Activated B cell treated with CpG ODN at 0.5 μM for 24 hours (primary cell): ENCODE data around the gene WIPF3. TPM values are rescaled to one million over a fixed set of nuclear protein-coding genes. Genes with fewer than 3 reads are reported as not detected.

Experiments used
- ATAC-seq: fragments of 200-7000 bp; cut with Tn5 transposase; one replicate; pipeline ENCODE4 v1.10.0; 2021; ENCODE audit warnings: low read depth, mild to moderate bottlenecking, moderate library complexity
- CTCF ChIA-PET: fragments of 350-600 bp; sonication (Branson Sonifier 250); formaldehyde crosslinking; loops from one replicate; lab custom pipeline; 2021; ENCODE audit warnings: antibody characterized with exemption; lab: Charles Lee
- POLR2A ChIA-PET: fragments of 350-600 bp; sonication (Branson Sonifier 250); formaldehyde crosslinking; loops from one replicate; lab custom pipeline; 2021; ENCODE audit warnings: antibody characterized with exemption; lab: Charles Lee
- DNase-seq: peaks from one replicate; pipeline ENCODE4 v3.0.0; 2022
- H3K27ac Mint-ChIP-seq: one replicate; pipeline ENCODE4 v1.8.0; 2020; ENCODE audit warnings: mixed read lengths
- H3K27me3 Mint-ChIP-seq: one replicate; pipeline ENCODE4 v1.8.0; 2021; ENCODE audit warnings: mixed read lengths
- H3K36me3 Mint-ChIP-seq: one replicate; pipeline ENCODE4 v1.8.0; 2021; ENCODE audit warnings: low read depth, mixed read lengths
- H3K4me1 Mint-ChIP-seq: one replicate; pipeline ENCODE4 v1.8.0; 2021; ENCODE audit warnings: mixed read lengths
- H3K4me3 Mint-ChIP-seq: one replicate; pipeline ENCODE4 v1.8.0; 2020; ENCODE audit warnings: mild to moderate bottlenecking, mixed read lengths
- H3K9me3 Mint-ChIP-seq: one replicate; pipeline ENCODE4 v1.8.0; 2020; ENCODE audit warnings: mixed read lengths
- CTCF ChIP-seq: fragments of 200-600 bp; IDR thresholded peaks from one replicate; pipeline ENCODE4 v1.8.0; 2022; ENCODE audit warnings: antibody characterized with exemption, mild to moderate bottlenecking
- intact Hi-C: fragments of 100-400 bp; cut with micrococcal nuclease; formaldehyde crosslinking; loops from one replicate; pipeline ENCODE4 v1.15.1; 2024
- total RNA-seq: library from RNA; stranded (reverse); gene quantifications from 2 replicates; pipeline ENCODE4 v1.2.3, GENCODE V29; 2022

Gene WIPF3
- total RNA-seq, 1 donor from 2014 or later = not detected

GRCh38 chr7:29859104-29859503 lies 52.8 kb downstream of the WIPF3 start:
- no peaks in the 10 kb centered on the region for H3K9me3 Mint-ChIP-seq
- DNase-seq = no peak
- no peak for ATAC-seq
- POLR2A ChIA-PET = no interaction called here
- no peak overlapping the region for H3K27ac Mint-ChIP-seq
- H3K27me3 Mint-ChIP-seq = peaks cover 7% of the 10 kb centered on the region
- no peaks in the 10 kb centered on the region for H3K4me1 Mint-ChIP-seq
- no peak for TF ChIP-seq CTCF
- intact Hi-C loops = no loop called here
- CTCF ChIA-PET = no interaction called here
- no peaks in the 10 kb centered on the region for H3K36me3 Mint-ChIP-seq
- H3K4me3 Mint-ChIP-seq = no peak overlapping the region

GRCh38 chr7:29859524-29860185 lies 53.3 kb downstream of the WIPF3 start:
- Mint-ChIP-seq H3K4me1 (no peaks in the 10 kb centered on the region), H3K9me3 (no peaks in the 10 kb centered on the region), H3K27me3 (peaks cover 4% of the 10 kb centered on the region), H3K4me3 (no peak overlapping the region), H3K27ac (no peak overlapping the region), H3K36me3 (no peaks in the 10 kb centered on the region)
- ChIA-PET CTCF (no interaction called here), POLR2A (no interaction called here)
- intact Hi-C loops = no loop called here
- TF ChIP-seq CTCF = no peak
- ATAC-seq = no peak
- no peak for DNase-seq

- no peaks in the 10 kb centered on the region for H3K4me1 Mint-ChIP-seq
- intact Hi-C loops = no loop called here
- H3K27me3 Mint-ChIP-seq = peaks cover 4% of the 10 kb centered on the region
- no peak overlapping the region for H3K4me3 Mint-ChIP-seq
- TF ChIP-seq CTCF = no peak
- no peak overlapping the region for H3K27ac Mint-ChIP-seq
- CTCF ChIA-PET = no interaction called here
- DNase-seq = no peak
- POLR2A ChIA-PET = no interaction called here
- ATAC-seq = no peak
- no peaks in the 10 kb centered on the region for H3K36me3 Mint-ChIP-seq
- H3K9me3 Mint-ChIP-seq = no peaks in the 10 kb centered on the region
Measured at GRCh38 chr7:29860186-29860585, 53.9 kb downstream of the WIPF3 start.

- intact Hi-C loops = no loop called here
- H3K4me1 Mint-ChIP-seq = no peaks in the 10 kb centered on the region
- peaks cover 8% of the 10 kb centered on the region for H3K27me3 Mint-ChIP-seq
- DNase-seq (no peak), ATAC-seq (no peak)
- ChIA-PET CTCF (no interaction called here), POLR2A (no interaction called here)
- TF ChIP-seq CTCF = no peak
- H3K4me3 Mint-ChIP-seq = no peak overlapping the region
- no peaks in the 10 kb centered on the region for H3K9me3 Mint-ChIP-seq
- H3K27ac Mint-ChIP-seq = no peak overlapping the region
- H3K36me3 Mint-ChIP-seq = no peaks in the 10 kb centered on the region
Measured at GRCh38 chr7:29861884-29862283, 55.6 kb downstream of the WIPF3 start.

GRCh38 chr7:29864656-29865055 lies 58.3 kb downstream of the WIPF3 start:
- ATAC-seq (no peak), DNase-seq (no peak)
- Mint-ChIP-seq H3K27ac (no peak overlapping the region), H3K9me3 (no peaks in the 10 kb centered on the region), H3K27me3 (peaks cover 13% of the 10 kb centered on the region), H3K4me3 (no peak overlapping the region), H3K36me3 (no peaks in the 10 kb centered on the region), H3K4me1 (no peaks in the 10 kb centered on the region)
- CTCF ChIA-PET = no interaction called here
- intact Hi-C loops = no loop called here
- TF ChIP-seq CTCF = no peak
- POLR2A ChIA-PET = no interaction called here
